Measurements from ENCODE around the gene PPP6R3. TPM values are rescaled to one million over a fixed set of nuclear protein-coding genes. Genes with fewer than 3 reads are reported as not detected.

Gene PPP6R3
- total and polyA plus RNA-seq, 2 of the 13 experiments (the other 11 are each of a cell fraction or from before 2014, with no cell fraction given) = 41.2 to 83.4 TPM

DNA sequence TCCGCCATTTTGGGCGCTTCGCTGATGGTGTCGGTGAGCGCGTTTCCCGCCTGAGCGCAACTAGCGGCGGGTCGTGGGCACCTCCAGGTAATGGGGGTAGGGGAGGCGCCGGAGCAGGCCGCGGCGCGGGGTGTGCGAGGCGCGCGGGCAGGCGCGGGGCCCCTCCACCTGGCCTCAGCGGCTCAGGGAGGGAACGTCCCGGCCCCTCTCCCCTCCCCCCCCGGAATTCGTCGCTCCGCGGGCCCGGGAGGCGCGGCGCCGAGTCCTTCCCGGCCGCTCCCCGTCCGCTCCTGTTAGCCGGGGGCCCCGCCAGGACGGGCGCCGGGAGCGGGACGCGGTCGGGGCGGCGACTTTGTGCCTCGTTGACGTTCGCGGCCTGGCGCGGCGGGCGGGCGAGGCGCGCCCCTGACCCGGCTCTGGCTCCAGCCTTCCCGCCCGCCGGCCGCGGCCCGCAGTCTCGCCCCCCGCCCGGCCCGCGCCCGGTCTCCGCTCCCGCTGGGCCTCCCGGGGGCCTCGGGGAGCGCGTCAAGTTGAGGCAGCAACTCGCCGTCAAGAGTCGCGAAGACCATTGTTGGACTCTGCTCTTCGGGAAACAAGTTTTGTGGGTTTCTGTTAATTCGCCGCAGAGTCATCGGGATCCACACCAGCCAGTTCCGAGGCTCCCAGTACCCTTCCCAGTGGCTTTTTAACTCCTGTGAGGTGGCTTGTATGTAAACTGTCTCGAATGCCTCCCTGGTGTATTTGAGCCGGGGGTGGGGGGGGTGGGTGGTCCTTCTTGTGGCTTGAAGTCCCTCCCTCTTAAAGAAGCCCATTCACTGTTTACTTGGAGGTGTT is at the start of gene PPP6R3 (continued):
- TF ChIP-seq, protein P1, sequence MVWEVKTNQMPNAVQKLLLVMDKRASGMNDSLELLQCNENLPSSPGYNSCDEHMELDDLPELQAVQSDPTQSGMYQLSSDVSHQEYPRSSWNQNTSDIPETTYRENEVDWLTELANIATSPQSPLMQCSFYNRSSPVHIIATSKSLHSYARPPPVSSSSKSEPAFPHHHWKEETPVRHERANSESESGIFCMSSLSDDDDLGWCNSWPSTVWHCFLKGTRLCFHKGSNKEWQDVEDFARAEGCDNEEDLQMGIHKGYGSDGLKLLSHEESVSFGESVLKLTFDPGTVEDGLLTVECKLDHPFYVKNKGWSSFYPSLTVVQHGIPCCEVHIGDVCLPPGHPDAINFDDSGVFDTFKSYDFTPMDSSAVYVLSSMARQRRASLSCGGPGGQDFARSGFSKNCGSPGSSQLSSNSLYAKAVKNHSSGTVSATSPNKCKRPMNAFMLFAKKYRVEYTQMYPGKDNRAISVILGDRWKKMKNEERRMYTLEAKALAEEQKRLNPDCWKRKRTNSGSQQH (CRISPR knock-in tag; IDR thresholded peaks at IDR 0.05; ENCODE audit: low read depth) = peak; percentile 78
- TF ChIP-seq YEATS4 (CRISPR knock-in tag; IDR thresholded peaks at IDR 0.05; ENCODE audit: borderline replicate concordance) (peak; percentile 83), MEIS2 (CRISPR knock-in tag; IDR thresholded peaks at IDR 0.05) (peak; percentile 30; the same call in 1 of the 2 replicates), ZNF850 (CRISPR knock-in tag; conservative IDR thresholded peaks at IDR 0.05) (no peak), GLI4 (CRISPR knock-in tag; IDR thresholded peaks at IDR 0.05; ENCODE audit: borderline replicate concordance) (no peak), SP2 (CRISPR knock-in tag; IDR thresholded peaks at IDR 0.05) (peak; percentile 77), BRD4 (CRISPR knock-in tag; IDR thresholded peaks at IDR 0.05) (peak; percentile 75), PHF20 (CRISPR knock-in tag; IDR thresholded peaks at IDR 0.05) (peak; percentile 50; the same call in 1 of the 2 replicates), MED1 (CRISPR knock-in tag; IDR thresholded peaks at IDR 0.05) (0 out of 2 replicates have a peak, but pooled peaks have one; percentile 11), KDM6A (CRISPR knock-in tag; IDR thresholded peaks at IDR 0.05; ENCODE audit: low read depth) (no peak)
- TF ChIP-seq, protein P2, sequence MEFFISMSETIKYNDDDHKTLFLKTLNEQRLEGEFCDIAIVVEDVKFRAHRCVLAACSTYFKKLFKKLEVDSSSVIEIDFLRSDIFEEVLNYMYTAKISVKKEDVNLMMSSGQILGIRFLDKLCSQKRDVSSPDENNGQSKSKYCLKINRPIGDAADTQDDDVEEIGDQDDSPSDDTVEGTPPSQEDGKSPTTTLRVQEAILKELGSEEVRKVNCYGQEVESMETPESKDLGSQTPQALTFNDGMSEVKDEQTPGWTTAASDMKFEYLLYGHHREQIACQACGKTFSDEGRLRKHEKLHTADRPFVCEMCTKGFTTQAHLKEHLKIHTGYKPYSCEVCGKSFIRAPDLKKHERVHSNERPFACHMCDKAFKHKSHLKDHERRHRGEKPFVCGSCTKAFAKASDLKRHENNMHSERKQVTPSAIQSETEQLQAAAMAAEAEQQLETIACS (CRISPR knock-in tag; IDR thresholded peaks at IDR 0.05) = peak; percentile 52; the same call in 1 of the 2 replicates
- TF ChIP-seq, protein P3, sequence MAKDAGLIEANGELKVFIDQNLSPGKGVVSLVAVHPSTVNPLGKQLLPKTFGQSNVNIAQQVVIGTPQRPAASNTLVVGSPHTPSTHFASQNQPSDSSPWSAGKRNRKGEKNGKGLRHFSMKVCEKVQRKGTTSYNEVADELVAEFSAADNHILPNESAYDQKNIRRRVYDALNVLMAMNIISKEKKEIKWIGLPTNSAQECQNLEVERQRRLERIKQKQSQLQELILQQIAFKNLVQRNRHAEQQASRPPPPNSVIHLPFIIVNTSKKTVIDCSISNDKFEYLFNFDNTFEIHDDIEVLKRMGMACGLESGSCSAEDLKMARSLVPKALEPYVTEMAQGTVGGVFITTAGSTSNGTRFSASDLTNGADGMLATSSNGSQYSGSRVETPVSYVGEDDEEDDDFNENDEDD (CRISPR knock-in tag; IDR thresholded peaks at IDR 0.05; ENCODE audit: borderline replicate concordance) = peak; percentile 61; the same call in 1 of the 2 replicates
- TF ChIP-seq, protein P4, sequence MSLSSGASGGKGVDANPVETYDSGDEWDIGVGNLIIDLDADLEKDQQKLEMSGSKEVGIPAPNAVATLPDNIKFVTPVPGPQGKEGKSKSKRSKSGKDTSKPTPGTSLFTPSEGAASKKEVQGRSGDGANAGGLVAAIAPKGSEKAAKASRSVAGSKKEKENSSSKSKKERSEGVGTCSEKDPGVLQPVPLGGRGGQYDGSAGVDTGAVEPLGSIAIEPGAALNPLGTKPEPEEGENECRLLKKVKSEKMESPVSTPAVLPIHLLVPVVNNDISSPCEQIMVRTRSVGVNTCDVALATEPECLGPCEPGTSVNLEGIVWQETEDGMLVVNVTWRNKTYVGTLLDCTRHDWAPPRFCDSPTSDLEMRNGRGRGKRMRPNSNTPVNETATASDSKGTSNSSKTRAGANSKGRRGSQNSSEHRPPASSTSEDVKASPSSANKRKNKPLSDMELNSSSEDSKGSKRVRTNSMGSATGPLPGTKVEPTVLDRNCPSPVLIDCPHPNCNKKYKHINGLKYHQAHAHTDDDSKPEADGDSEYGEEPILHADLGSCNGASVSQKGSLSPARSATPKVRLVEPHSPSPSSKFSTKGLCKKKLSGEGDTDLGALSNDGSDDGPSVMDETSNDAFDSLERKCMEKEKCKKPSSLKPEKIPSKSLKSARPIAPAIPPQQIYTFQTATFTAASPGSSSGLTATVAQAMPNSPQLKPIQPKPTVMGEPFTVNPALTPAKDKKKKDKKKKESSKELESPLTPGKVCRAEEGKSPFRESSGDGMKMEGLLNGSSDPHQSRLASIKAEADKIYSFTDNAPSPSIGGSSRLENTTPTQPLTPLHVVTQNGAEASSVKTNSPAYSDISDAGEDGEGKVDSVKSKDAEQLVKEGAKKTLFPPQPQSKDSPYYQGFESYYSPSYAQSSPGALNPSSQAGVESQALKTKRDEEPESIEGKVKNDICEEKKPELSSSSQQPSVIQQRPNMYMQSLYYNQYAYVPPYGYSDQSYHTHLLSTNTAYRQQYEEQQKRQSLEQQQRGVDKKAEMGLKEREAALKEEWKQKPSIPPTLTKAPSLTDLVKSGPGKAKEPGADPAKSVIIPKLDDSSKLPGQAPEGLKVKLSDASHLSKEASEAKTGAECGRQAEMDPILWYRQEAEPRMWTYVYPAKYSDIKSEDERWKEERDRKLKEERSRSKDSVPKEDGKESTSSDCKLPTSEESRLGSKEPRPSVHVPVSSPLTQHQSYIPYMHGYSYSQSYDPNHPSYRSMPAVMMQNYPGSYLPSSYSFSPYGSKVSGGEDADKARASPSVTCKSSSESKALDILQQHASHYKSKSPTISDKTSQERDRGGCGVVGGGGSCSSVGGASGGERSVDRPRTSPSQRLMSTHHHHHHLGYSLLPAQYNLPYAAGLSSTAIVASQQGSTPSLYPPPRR (CRISPR knock-in tag; IDR thresholded peaks at IDR 0.05; ENCODE audit: borderline replicate concordance) = no peak
- TF ChIP-seq, protein P5, sequence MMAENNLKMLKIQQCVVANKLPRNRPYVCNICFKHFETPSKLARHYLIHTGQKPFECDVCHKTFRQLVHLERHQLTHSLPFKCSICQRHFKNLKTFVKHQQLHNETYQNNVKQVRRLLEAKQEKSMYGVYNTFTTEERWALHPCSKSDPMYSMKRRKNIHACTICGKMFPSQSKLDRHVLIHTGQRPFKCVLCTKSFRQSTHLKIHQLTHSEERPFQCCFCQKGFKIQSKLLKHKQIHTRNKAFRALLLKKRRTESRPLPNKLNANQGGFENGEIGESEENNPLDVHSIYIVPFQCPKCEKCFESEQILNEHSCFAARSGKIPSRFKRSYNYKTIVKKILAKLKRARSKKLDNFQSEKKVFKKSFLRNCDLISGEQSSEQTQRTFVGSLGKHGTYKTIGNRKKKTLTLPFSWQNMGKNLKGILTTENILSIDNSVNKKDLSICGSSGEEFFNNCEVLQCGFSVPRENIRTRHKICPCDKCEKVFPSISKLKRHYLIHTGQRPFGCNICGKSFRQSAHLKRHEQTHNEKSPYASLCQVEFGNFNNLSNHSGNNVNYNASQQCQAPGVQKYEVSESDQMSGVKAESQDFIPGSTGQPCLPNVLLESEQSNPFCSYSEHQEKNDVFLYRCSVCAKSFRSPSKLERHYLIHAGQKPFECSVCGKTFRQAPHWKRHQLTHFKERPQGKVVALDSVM (CRISPR knock-in tag; IDR thresholded peaks at IDR 0.05) = 0 out of 2 replicates have a peak, but pooled peaks have one; percentile 20
- TF ChIP-seq, protein P6, sequence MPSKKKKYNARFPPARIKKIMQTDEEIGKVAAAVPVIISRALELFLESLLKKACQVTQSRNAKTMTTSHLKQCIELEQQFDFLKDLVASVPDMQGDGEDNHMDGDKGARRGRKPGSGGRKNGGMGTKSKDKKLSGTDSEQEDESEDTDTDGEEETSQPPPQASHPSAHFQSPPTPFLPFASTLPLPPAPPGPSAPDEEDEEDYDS (CRISPR knock-in tag; IDR thresholded peaks at IDR 0.05) = peak; percentile 53
- TF ChIP-seq, protein P7, sequence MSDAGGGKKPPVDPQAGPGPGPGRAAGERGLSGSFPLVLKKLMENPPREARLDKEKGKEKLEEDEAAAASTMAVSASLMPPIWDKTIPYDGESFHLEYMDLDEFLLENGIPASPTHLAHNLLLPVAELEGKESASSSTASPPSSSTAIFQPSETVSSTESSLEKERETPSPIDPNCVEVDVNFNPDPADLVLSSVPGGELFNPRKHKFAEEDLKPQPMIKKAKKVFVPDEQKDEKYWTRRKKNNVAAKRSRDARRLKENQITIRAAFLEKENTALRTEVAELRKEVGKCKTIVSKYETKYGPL (CRISPR knock-in tag; IDR thresholded peaks at IDR 0.05) = 0 out of 2 replicates have a peak, but pooled peaks have one; percentile 51
